ENCODE measurements around the gene SDK2.

Gene SDK2

DNA sequence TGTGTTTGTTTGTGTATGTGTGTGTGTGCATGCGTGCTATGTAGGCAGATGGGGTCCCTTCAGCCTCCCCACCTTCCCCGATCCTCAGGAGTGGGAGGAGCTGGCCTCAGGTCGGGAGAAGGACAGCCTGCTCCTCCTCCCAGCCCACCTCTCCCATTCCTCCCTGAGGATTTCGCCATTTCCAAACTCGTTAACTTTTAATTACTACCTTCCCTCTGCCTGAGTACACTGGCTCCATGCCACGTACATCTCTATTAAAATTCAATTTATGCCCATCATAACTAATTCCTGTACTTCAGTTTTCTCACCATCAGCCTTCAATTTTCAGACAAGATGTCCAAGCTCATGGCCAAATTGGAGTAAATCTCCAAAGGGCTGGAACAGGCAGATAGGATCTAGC lies 148.6 kb downstream of the SDK2 start:
- TF ChIP-seq, protein P1, sequence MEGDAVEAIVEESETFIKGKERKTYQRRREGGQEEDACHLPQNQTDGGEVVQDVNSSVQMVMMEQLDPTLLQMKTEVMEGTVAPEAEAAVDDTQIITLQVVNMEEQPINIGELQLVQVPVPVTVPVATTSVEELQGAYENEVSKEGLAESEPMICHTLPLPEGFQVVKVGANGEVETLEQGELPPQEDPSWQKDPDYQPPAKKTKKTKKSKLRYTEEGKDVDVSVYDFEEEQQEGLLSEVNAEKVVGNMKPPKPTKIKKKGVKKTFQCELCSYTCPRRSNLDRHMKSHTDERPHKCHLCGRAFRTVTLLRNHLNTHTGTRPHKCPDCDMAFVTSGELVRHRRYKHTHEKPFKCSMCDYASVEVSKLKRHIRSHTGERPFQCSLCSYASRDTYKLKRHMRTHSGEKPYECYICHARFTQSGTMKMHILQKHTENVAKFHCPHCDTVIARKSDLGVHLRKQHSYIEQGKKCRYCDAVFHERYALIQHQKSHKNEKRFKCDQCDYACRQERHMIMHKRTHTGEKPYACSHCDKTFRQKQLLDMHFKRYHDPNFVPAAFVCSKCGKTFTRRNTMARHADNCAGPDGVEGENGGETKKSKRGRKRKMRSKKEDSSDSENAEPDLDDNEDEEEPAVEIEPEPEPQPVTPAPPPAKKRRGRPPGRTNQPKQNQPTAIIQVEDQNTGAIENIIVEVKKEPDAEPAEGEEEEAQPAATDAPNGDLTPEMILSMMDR (IDR thresholded peaks at IDR 0.05; ENCODE audit: extremely low read depth, insufficient read depth, missing control alignments), result no peak
- in situ Hi-C loops (cut with MboI; ENCODE audit: low pct_unique_long_range_greater_than_20kb, low sequenced_read_pairs, unreplicated experiment), result no loop called here
- no peak for DNase-seq (ENCODE audit: low spot score)

GRCh38 chr17:73494950-73495349 lies 149.3 kb downstream of the SDK2 start:
- TF ChIP-seq, protein P1 (IDR thresholded peaks at IDR 0.05; ENCODE audit: extremely low read depth, insufficient read depth, missing control alignments), result no peak
- DNase-seq (ENCODE audit: low spot score), result no peak
- in situ Hi-C loops (cut with MboI; ENCODE audit: low pct_unique_long_range_greater_than_20kb, low sequenced_read_pairs, unreplicated experiment), result no loop called here

- in situ Hi-C loops (cut with MboI; ENCODE audit: low pct_unique_long_range_greater_than_20kb, low sequenced_read_pairs, unreplicated experiment), result no loop called here
- DNase-seq (ENCODE audit: low spot score), result no peak
- TF ChIP-seq, protein P1 (IDR thresholded peaks at IDR 0.05; ENCODE audit: extremely low read depth, insufficient read depth, missing control alignments), result no peak
Observed at GRCh38 chr17:73493956-73494926, 150.0 kb downstream of the SDK2 start.

GRCh38 chr17:73492821-73493814 lies 151.1 kb downstream of the SDK2 start:
- no peak for DNase-seq (ENCODE audit: low spot score)

DNA sequence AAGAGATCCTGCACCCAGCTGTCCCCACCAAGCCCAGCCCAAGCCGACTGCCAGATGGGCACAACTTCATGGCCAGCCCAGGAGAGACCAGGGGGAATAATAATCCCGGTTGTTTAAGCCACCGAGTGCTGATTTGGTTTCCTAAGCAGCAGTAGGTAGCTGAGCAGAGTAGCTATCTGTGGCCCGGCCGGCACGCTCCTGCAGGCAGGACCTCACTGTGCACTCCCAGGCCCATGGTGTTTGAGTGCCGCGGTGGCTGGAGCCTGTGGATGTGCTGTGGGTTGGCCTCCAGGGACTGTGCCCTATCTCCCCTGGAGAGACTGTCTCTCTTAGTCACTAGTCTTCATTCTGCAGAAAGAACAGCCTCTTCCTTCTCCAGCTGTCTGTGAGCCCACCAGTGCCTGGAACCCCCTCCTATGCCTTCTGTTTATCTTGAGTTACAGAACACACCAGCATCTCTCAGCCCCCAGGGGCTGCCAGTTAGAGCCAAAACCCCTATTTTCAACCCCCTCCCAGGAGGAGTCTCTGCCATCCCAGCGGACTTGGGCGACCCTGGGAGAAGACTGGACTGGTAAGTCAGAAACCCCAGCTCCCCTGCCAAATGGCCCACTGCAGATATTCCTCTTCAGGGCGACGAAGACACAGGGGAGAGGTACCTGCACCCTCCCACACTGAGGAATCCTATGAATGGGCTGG lies 152.0 kb downstream of the SDK2 start:
- DNase-seq (ENCODE audit: low spot score), result no peak
- TF ChIP-seq, protein P1 (IDR thresholded peaks at IDR 0.05; ENCODE audit: extremely low read depth, insufficient read depth, missing control alignments), result no peak
- in situ Hi-C loops (cut with MboI; ENCODE audit: low pct_unique_long_range_greater_than_20kb, low sequenced_read_pairs, unreplicated experiment), result no loop called here

More at GRCh38 chr17:73492821-73493814, 151.1 kb downstream of the SDK2 start:
- TF ChIP-seq, protein P1 (IDR thresholded peaks at IDR 0.05; ENCODE audit: extremely low read depth, insufficient read depth, missing control alignments), result no peak
- in situ Hi-C loops (cut with MboI; ENCODE audit: low pct_unique_long_range_greater_than_20kb, low sequenced_read_pairs, unreplicated experiment), result no loop called here

DNA sequence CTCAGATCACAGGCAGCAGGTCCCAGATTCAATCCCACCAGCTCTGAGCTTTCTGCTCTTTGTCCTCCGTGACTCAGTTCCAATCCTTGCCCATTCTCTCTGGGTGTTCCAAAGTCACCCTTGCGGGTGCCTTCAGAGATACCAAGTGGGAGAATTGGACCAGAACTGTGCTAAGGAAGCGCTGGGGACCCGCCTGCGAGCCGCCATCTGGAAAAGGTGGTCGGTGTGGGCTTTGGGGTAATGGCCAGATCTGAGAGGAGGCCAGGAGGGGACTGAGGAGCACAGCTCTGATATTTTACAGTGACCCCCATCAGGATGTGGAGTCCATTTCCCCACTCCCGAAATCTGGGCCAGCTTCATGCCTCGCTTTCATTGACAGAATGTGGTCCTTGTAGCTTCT lies 152.6 kb downstream of the SDK2 start:
- no peak for DNase-seq (ENCODE audit: low spot score)
- in situ Hi-C loops (cut with MboI; ENCODE audit: low pct_unique_long_range_greater_than_20kb, low sequenced_read_pairs, unreplicated experiment), result no loop called here
- TF ChIP-seq, protein P1 (IDR thresholded peaks at IDR 0.05; ENCODE audit: extremely low read depth, insufficient read depth, missing control alignments), result no peak

Data from GM13977 (cell line).